Measurements from ENCODE around the gene KLK7.

The KLK7 gene

DNA sequence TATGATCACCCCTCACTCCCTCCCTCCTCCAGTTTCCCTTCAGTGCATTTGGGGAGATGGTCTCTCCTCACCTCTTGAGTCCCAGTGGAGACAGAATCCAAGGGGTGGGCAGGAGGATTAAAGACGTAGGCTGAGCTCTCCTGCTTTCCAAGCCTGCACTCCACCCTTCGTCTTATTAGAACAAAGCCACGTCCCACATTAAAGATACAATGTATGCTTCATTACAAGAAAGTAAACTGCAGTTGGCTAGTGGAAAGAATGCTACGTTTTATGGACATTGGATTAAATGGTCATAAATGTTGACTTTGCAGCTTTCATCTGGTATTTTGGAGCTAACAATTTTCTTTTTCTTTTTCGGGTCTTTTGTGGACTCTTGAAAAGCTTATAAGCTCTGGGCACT is 44.2 kb upstream of the KLK7 start:
- Histone ChIP-seq H3K36me3 (no peaks in the 10 kb centered on the region), H3K4me1 (no peaks in the 10 kb centered on the region), H3K27ac (no peak overlapping the region), H3K27me3 (peaks cover 0 to 45% of the 10 kb centered on the region in 2 donors), H3K4me3 (no peak overlapping the region), H3K9me3 (no peaks in the 10 kb centered on the region)
- no peak for DNase-seq
- intact Hi-C loops (cut with DNase I; ENCODE audit: low total_unique reads) = no loop called here
- TF ChIP-seq, protein P1, sequence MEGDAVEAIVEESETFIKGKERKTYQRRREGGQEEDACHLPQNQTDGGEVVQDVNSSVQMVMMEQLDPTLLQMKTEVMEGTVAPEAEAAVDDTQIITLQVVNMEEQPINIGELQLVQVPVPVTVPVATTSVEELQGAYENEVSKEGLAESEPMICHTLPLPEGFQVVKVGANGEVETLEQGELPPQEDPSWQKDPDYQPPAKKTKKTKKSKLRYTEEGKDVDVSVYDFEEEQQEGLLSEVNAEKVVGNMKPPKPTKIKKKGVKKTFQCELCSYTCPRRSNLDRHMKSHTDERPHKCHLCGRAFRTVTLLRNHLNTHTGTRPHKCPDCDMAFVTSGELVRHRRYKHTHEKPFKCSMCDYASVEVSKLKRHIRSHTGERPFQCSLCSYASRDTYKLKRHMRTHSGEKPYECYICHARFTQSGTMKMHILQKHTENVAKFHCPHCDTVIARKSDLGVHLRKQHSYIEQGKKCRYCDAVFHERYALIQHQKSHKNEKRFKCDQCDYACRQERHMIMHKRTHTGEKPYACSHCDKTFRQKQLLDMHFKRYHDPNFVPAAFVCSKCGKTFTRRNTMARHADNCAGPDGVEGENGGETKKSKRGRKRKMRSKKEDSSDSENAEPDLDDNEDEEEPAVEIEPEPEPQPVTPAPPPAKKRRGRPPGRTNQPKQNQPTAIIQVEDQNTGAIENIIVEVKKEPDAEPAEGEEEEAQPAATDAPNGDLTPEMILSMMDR (IDR thresholded peaks at IDR 0.05) = no peak

DNA sequence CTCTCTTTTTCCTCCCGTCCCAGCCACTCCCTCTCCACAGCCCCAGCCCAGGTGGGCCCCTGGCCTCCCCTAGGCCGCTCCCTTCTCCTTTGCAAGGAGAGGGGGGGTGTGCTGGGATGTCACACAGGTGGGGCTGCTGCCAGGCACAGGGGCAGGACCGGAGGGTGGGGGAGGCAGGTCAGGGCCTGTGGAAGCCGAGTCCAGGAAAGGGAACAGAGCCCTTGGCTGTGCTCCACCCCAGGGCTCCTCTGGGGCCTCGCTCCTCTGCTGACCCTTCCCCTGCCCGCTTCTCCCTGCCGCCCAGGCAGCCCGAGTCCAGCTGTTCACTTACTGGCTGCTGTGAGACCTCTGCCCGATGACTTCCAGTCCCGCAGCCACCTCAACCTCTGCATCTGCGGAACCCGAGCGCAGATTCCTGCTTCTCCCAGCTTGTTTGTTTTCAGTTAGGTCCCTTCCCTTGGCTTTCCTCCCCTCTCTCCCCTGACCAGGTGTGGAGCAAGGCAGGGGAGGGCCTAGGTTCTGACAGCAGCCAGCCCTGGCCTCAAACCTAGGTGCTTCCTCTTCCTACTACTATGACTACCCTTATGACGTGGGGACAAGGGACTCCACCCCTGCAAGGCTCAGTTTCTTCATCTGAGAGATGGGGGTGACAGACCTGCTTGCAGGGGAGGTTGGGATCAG is 43.5 kb upstream of the KLK7 start:
- H3K9me3 ChIP-seq = no peaks in the 10 kb centered on the region
- H3K4me1 ChIP-seq = no peaks in the 10 kb centered on the region
- H3K27ac ChIP-seq = no peak overlapping the region
- no peak overlapping the region for H3K4me3 ChIP-seq
- intact Hi-C loops (cut with DNase I; ENCODE audit: low total_unique reads) = no loop called here
- peaks cover 0 to 50% of the 10 kb centered on the region in 2 donors for H3K27me3 ChIP-seq
- no peaks in the 10 kb centered on the region for H3K36me3 ChIP-seq
- no peak for DNase-seq
- TF ChIP-seq, protein P1 (IDR thresholded peaks at IDR 0.05) = no peak

DNA sequence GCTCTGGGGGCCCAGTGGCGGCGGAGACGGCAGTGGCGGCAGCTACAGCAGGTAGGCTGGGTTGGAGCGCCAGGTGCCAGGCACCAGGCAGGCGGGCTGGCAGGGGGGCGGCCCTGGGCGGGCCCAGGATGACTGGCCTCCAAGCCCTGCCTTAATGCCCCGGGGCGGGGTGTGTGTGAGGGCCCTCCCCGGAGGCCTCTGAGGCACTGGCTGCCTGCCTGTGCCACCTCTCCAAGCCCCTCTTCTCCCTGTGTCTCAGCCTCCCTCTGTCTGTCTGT is 42.8 kb upstream of the KLK7 start, which contains the start of gene KLK11:
KLK11 (minus strand) TSS at position 63 of the 278 bp plus-strand sequence. CDS start 985 bp downstream, outside the sequence.
- no peak within 1 kb of the TSS for H3K4me3 ChIP-seq
- DNase-seq = no peak
- H3K9me3 ChIP-seq = no peaks in the 10 kb centered on the region
- TF ChIP-seq, protein P1 (IDR thresholded peaks at IDR 0.05) = no peak
- intact Hi-C loops (cut with DNase I; ENCODE audit: low total_unique reads) = no loop called here
- peaks cover 0 to 50% of the 10 kb centered on the region in 2 donors for H3K27me3 ChIP-seq
- no peaks in the 10 kb centered on the region for H3K36me3 ChIP-seq
- H3K27ac ChIP-seq = no peak within 1 kb of the TSS
- H3K4me1 ChIP-seq = no peaks in the 10 kb centered on the region

DNA sequence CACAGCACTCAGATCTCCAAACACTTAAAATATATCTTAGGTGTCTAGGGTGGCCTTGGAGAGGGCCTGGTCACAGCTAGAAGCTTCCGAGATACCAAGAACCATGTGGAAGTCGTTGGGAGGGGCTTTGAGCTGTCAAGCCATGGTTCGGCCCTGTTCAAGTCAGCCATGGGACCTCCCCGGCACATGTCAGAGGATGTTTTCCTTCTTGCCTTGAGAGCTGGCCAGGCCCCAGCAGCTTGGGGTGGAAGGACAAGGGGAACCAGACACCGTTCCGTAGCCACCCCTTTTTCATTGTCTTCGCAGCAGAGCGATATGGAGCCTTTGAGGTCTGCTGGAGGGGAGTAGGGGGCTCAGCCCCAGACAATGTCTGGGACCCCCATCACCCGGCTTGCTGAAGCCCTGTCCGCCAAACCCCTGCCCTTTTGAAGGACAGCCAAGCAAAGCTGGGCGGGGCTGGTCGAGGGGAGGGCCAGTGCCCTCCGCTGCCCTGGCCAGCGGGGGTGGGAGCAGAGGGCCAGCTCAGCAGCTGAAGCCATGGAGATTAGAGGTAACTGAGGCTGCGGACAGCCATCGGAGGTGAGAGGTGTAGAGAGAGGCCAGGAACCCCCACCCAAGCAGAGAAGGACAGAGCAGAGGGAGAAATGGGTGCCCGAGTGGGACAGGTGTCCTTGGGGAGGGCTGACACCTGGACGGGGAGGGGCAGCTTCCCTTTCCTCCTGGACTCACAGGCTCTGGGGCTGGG is 42.3 kb upstream of the KLK7 start:
- intact Hi-C loops (cut with DNase I; ENCODE audit: low total_unique reads) = no loop called here
- H3K4me1 ChIP-seq = no peaks in the 10 kb centered on the region
- no peaks in the 10 kb centered on the region for H3K36me3 ChIP-seq
- TF ChIP-seq, protein P1 (IDR thresholded peaks at IDR 0.05) = no peak
- DNase-seq = no peak
- no peaks in the 10 kb centered on the region for H3K9me3 ChIP-seq
- H3K27ac ChIP-seq = no peak overlapping the region
- peaks cover 0 to 50% of the 10 kb centered on the region in 2 donors for H3K27me3 ChIP-seq
- H3K4me3 ChIP-seq = no peak overlapping the region

DNA sequence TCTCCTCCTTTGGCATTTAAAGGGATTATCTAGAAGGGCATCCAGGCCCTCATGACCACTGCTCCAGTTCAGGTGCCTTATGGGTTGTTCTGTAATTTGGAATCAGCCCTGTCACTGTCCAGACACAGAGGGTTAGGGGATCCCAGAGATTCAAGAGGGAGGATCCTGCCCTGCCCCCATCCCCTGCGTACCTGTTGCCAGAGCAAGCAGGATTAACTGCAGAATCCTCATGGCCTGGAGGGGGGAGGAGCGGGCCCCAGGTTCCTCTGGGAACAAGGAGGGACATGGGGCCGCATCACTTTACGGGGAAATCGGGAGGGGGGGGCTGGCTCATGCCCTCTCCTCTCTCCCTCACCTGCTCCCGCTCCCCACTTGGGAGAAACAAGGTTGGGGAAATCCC is 41.7 kb upstream of the KLK7 start:
- intact Hi-C loops (cut with DNase I; ENCODE audit: low total_unique reads) = no loop called here
- no peak overlapping the region for H3K27ac ChIP-seq
- H3K4me1 ChIP-seq = no peaks in the 10 kb centered on the region
- no peak for DNase-seq
- TF ChIP-seq, protein P1 (IDR thresholded peaks at IDR 0.05) = no peak
- H3K36me3 ChIP-seq = no peaks in the 10 kb centered on the region
- H3K4me3 ChIP-seq = no peak overlapping the region
- H3K9me3 ChIP-seq = no peaks in the 10 kb centered on the region
- peaks cover 0 to 49% of the 10 kb centered on the region in 2 donors for H3K27me3 ChIP-seq
